K562 (cell line): ENCODE data around the gene LRRC61. TPM values are rescaled to one million over a fixed set of nuclear protein-coding genes. Genes with fewer than 3 reads are reported as not detected.

Source experiments
- ATAC-seq: fragments of 200-7000 bp; cut with Tn5 transposase; 3 replicates; pipeline ENCODE4 v1.9.1; 2020; ENCODE audit warnings: moderate library complexity
- BruUV-seq: library from RNA; stranded (reverse); fragments of 400-500 nt; replicated peaks from 2 replicates; lab custom pipeline; 2021; lab: Mats Ljungman, UMichigan
- CTCF ChIA-PET: fragments of 300-600 bp; formaldehyde crosslinking; extraction: SDS; loops from one replicate; lab custom pipeline; 2021; ENCODE audit warnings: low intra/inter-chr PET ratio; lab: Yijun Ruan, JAX
- POLR2A ChIA-PET: fragments of 300-600, 350-650 bp; sonication (Branson Sonifier 250); formaldehyde crosslinking; extraction: SDS; loops from one replicate; lab custom pipeline; 2021; ENCODE audit warnings: antibody characterized with exemption, inconsistent platforms; lab: Yijun Ruan, JAX
- DNase-seq, 4 experiments: peaks; one replicate each; pipeline versions ENCODE4 v3.0.0 to v3.0.0-alpha.2; 2011 to 2018; ENCODE audit warnings: low spot score in 3 of 4, mixed read lengths in 3 of 4; ENCODE audit errors: extremely low read depth in 1 of 4
- FAIRE-seq: peaks from 2 replicates; lab custom pipeline; 2011; peaks lifted over from hg19 to GRCh38; lab: Jason Lieb, UNC
- H2AFZ ChIP-seq: 2 replicates; pipeline ENCODE4 v1.6.0; 2011; ENCODE audit warnings: low read depth, low read length, control low read depth, inconsistent platforms
- H3K27ac ChIP-seq: fragments of 200-600 bp; 3 replicates; pipeline ENCODE4 v1.8.0; 2011; ENCODE audit warnings: low read depth, mild to moderate bottlenecking, control low read depth, inconsistent platforms, low read length, moderate library complexity, mixed read lengths; ENCODE audit errors: extremely low read depth
- H3K27me3 ChIP-seq, 2 experiments: fragments of 300-600 bp in 1 of 2; 2 replicates in 1 of 2; 3 replicates in 1 of 2; pipeline versions ENCODE4 v1.6.0 to v1.8.0; 2011; ENCODE audit warnings: inconsistent platforms in 2 of 2, low read length in 2 of 2, mild to moderate bottlenecking in 1 of 2, mixed read lengths in 1 of 2, moderate library complexity in 1 of 2; ENCODE audit not compliant: control insufficient read depth in 2 of 2, insufficient read depth in 2 of 2
- H3K36me3 ChIP-seq: fragments of 300-600 bp; 3 replicates; pipeline ENCODE4 v1.8.0; 2011; ENCODE audit warnings: mild to moderate bottlenecking, low read length, inconsistent platforms; ENCODE audit not compliant: control insufficient read depth, insufficient read depth
- H3K4me1 ChIP-seq, 2 experiments: fragments of 200-600 bp in 1 of 2; replicated peaks in 1 of 2; 2 replicates in 1 of 2; 3 replicates in 1 of 2; pipeline versions ENCODE4 v1.5.1 to v1.8.0; 2011; ENCODE audit warnings: inconsistent platforms in 2 of 2, low read length in 2 of 2, mild to moderate bottlenecking in 1 of 2, mixed read lengths in 1 of 2, moderate library complexity in 1 of 2; ENCODE audit not compliant: control insufficient read depth in 2 of 2, insufficient read depth in 2 of 2
- H3K4me2 ChIP-seq: 2 replicates; pipeline ENCODE4 v1.6.1; 2011; ENCODE audit warnings: low read length, control low read depth, inconsistent platforms, mixed read lengths; ENCODE audit not compliant: insufficient read depth
- H3K4me3 ChIP-seq: fragments of 200-600 bp; sonication (generic), shearing (Covaris generic); 2 replicates; pipeline ENCODE4 v1.5.1; 2016; ENCODE audit warnings: control low read depth, inconsistent platforms
- H3K79me2 ChIP-seq: fragments of 200-600 bp; 3 replicates; pipeline ENCODE4 v1.8.0; 2011; ENCODE audit warnings: low read length, inconsistent platforms; ENCODE audit not compliant: control insufficient read depth, insufficient read depth
- H3K9ac ChIP-seq, 2 experiments: 2 replicates each; pipeline versions ENCODE4 v1.6.0 to v1.6.1; 2011; ENCODE audit warnings: low read depth in 2 of 2, low read length in 2 of 2, control low read depth in 1 of 2, inconsistent platforms in 1 of 2, mild to moderate bottlenecking in 1 of 2, mixed read lengths in 1 of 2; ENCODE audit not compliant: insufficient read depth in 1 of 2
- H3K9me1 ChIP-seq: one replicate; pipeline ENCODE4 v1.6.0; 2011; ENCODE audit warnings: inconsistent platforms, mild to moderate bottlenecking, low read length, moderate library complexity; ENCODE audit not compliant: control insufficient read depth, insufficient read depth
- H3K9me3 ChIP-seq: replicated peaks from 2 replicates; pipeline ENCODE4 v1.5.1; 2011; ENCODE audit warnings: low read depth, low read length, inconsistent platforms; ENCODE audit not compliant: control insufficient read depth, insufficient read depth
- H4K20me1 ChIP-seq: replicated peaks from 2 replicates; pipeline ENCODE4 v1.6.1; 2011; ENCODE audit warnings: low read length, inconsistent platforms, mixed read lengths; ENCODE audit not compliant: control insufficient read depth, insufficient read depth
- ADNP ChIP-seq: fragments of 200-800 bp; sonication (Bioruptor generic); IDR thresholded peaks from 2 replicates; pipeline ENCODE4 v1.6.1; 2016; ENCODE audit warnings: missing genetic modification characterization, missing compliant biosample characterization
- C11orf30 ChIP-seq: fragments of 450-650 bp; IDR thresholded peaks from 2 replicates; pipeline ENCODE4 v1.6.1; 2016; ENCODE audit warnings: low read depth, mild to moderate bottlenecking
- CAMTA2 ChIP-seq: fragments of 250-450 bp; sonication (Bioruptor Pico); conservative IDR thresholded peaks from 2 replicates; pipeline ENCODE4 v1.5.1; 2022
- CBFB ChIP-seq: sonication (generic); formaldehyde crosslinking; IDR thresholded peaks from 2 replicates; pipeline ENCODE4 v1.4.0; 2020; ENCODE audit warnings: mild to moderate bottlenecking, missing genetic modification reagents
- CEBPB ChIP-seq: fragments of 450-650 bp; IDR thresholded peaks from 2 replicates; pipeline ENCODE4 v1.6.1; 2016; ENCODE audit warnings: missing genetic modification characterization, missing compliant biosample characterization
- E2F5 ChIP-seq: sonication (generic); formaldehyde crosslinking; IDR thresholded peaks from 2 replicates; pipeline ENCODE4 v1.8.0; 2022; ENCODE audit warnings: mild to moderate bottlenecking, missing genetic modification reagents
- ERF ChIP-seq: fragments of 450-650 bp; formaldehyde crosslinking; IDR thresholded peaks from 2 replicates; pipeline ENCODE4 v1.4.0; 2020; ENCODE audit warnings: mild to moderate bottlenecking, mixed read lengths
- FOXJ3 ChIP-seq: sonication (generic); formaldehyde crosslinking; IDR thresholded peaks from 2 replicates; pipeline ENCODE4 v1.4.0; 2020; ENCODE audit warnings: mild to moderate bottlenecking, missing genetic modification reagents
- LEF1 ChIP-seq: fragments of 450-650 bp; IDR thresholded peaks from 2 replicates; pipeline ENCODE4 v1.6.1; 2016; ENCODE audit warnings: mild to moderate bottlenecking
- NFE2L1 ChIP-seq: fragments of 450-650 bp; IDR thresholded peaks from 2 replicates; pipeline ENCODE4 v1.6.1; 2016; ENCODE audit warnings: missing genetic modification characterization, low read depth, mild to moderate bottlenecking, missing compliant biosample characterization, moderate library complexity, borderline replicate concordance
- NFIX ChIP-seq: fragments of 250-450 bp; sonication (Bioruptor Pico); IDR thresholded peaks from 2 replicates; pipeline ENCODE4 v1.4.0; 2020; ENCODE audit warnings: low read depth, mild to moderate bottlenecking, moderate library complexity
- PHF8 ChIP-seq: fragments of 200-600 bp; sonication (generic); IDR thresholded peaks from 2 replicates; pipeline ENCODE4 v1.6.1; 2012; ENCODE audit warnings: mixed run types, mild to moderate bottlenecking, inconsistent platforms, low read length, moderate library complexity, borderline replicate concordance
- POLR2A ChIP-seq: fragments of 450-650 bp; conservative IDR thresholded peaks from 2 replicates; pipeline ENCODE4 v1.6.1; 2016
- TBP ChIP-seq: optimal IDR thresholded peaks from 2 replicates; pipeline ENCODE3; 2011; ENCODE audit warnings: low read depth, low read length, improper control_type of control experiment
- TCF7L2 ChIP-seq: fragments of 150-350 bp; IDR thresholded peaks from 2 replicates; pipeline ENCODE4 v1.6.1; 2016; ENCODE audit warnings: low read depth, mild to moderate bottlenecking, low read length, moderate library complexity
- ZBTB12 ChIP-seq: fragments of 250-450 bp; sonication (Bioruptor Pico); IDR thresholded peaks from 2 replicates; pipeline ENCODE4 v1.4.0; 2020
- ZNF212 ChIP-seq: fragments of 450-650 bp; formaldehyde crosslinking; IDR thresholded peaks from 2 replicates; pipeline ENCODE4 v1.4.0; 2020; ENCODE audit warnings: mild to moderate bottlenecking
- ZNF232 ChIP-seq: sonication (generic); formaldehyde crosslinking; IDR thresholded peaks from 2 replicates; pipeline ENCODE4 v1.8.0; 2022; ENCODE audit warnings: mild to moderate bottlenecking, missing genetic modification reagents
- ZNF57 ChIP-seq: fragments of 450-650 bp; formaldehyde crosslinking; IDR thresholded peaks from 2 replicates; pipeline ENCODE4 v1.4.0; 2020; ENCODE audit warnings: mild to moderate bottlenecking, moderate library complexity
- ZNF699 ChIP-seq: fragments of 250-450 bp; sonication (Bioruptor Pico); IDR thresholded peaks from 2 replicates; pipeline ENCODE4 v1.8.0; 2021; ENCODE audit warnings: mild to moderate bottlenecking, moderate library complexity; ENCODE audit not compliant: insufficient replicate concordance
- in situ Hi-C: fragments of 300-500 bp; cut with MboI; formaldehyde crosslinking; loops from 4 replicates; pipeline ENCODE4 v1.15.0; 2018; ENCODE audit warnings: inconsistent platforms, mixed read lengths
- intact Hi-C: fragments of 100-400 bp; cut with micrococcal nuclease; formaldehyde crosslinking; loops from 2 replicates; pipeline ENCODE4 v1.14.2; 2022
- polyA plus RNA-seq, 8 experiments: library from polyadenylated mRNA; depleted of rRNA in 4 of 8; stranded (reverse) in 5 of 8; unstranded in 3 of 8; fragments of >200 nt; fragmentation: Nextera tagmentation in 2 of 8; fragmentation: Illumina TruSeq in 1 of 8; extraction: Ambion mirVana in 2 of 8; extraction: Trizol in 1 of 8; gene quantifications; 2 replicates each; pipeline versions ENCODE4 v1.2.1 to v1.2.3, GENCODE V29; 2011 to 2014; ENCODE audit warnings: inconsistent platforms in 1 of 8, missing spikeins in 1 of 8
- total RNA-seq, 7 experiments: library from RNA; depleted of rRNA in 6 of 7; stranded (reverse); fragments of >200 nt in 6 of 7; fragmentation: Illumina TruSeq in 2 of 7; extraction: Trizol in 2 of 7; gene quantifications; 2 replicates each; pipeline versions ENCODE4 v1.2.1 to v1.2.3, GENCODE V29; 2011 to 2021; ENCODE audit warnings: low replicate concordance in 1 of 7

The LRRC61 gene
- total and polyA plus RNA-seq, 9 of the 15 experiments (the other 6 are each of a cell fraction or from before 2014, with no cell fraction given): 1.3 to 55.2 (median 35.2) TPM

DNA sequence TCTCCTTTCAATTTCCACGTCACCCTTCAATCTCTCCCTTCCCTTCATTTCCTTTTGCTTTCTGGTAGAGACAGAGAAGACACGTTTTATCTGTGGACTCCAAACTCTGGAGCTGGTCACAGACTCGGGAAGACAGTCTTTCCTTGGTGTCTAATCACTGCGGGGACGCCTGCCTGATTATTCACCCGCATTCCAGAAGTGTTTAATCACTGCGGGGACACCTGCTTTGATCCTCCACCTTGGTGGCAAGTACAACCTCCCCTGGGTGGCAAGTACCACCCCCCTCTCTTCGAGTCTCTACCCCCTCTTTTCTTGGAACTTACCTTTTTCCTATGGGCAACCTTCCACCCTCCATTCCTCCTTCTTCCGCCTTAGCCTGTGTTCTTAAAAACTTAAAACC, 15.3 kb upstream of the LRRC61 start (continued):
- TF ChIP-seq NFIX (CRISPR knock-in tag) (no peak), ZBTB12 (CRISPR knock-in tag) (no peak), NFE2L1 (tag) (no peak), CAMTA2 (CRISPR knock-in tag) (no peak), ZNF212 (CRISPR knock-in tag) (no peak), ZNF57 (CRISPR knock-in tag) (no peak), C11orf30 (no peak), E2F5 (CRISPR knock-in tag) (no peak)

DNA sequence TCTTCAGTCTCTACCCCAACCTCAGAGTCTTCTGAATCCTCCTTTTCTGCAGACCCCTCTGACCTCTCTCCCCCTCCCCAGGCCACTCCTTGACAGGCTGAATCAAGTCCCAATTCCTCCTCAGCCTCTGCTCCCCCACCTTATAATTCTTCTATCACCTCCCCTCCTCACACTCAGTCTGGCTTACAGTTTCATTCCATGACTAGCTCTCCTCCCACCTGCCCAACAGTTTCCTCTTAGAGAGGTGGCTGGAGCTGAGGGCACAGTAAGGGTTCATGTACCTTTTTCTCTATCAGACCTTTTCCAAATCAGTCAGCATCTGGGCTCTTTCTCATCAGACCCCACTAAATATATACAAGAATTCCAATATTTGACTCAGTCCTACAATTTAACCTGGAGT, 14.6 kb upstream of the LRRC61 start:
- POLR2A ChIA-PET: interaction anchor here (0.7 to 1.8 kb wide), 7 partner anchors 12 to 503 kb away, joined by 3 to 8 read pairs (median 3); partner anchors contain the start of gene ACTR3C
- no peak overlapping the region for H3K4me2 ChIP-seq
- TF ChIP-seq CEBPB (tag): no peak
- no peak for TF ChIP-seq FOXJ3 (CRISPR knock-in tag)
- no peak for TF ChIP-seq ZNF232
- no peak for TF ChIP-seq ADNP
- no peak for TF ChIP-seq CBFB (CRISPR knock-in tag)
- TF ChIP-seq PHF8: no peak
- TF ChIP-seq POLR2A: no peak
- no peak for TF ChIP-seq TCF7L2
- TF ChIP-seq LEF1: no peak
- no peak for TF ChIP-seq TBP
- TF ChIP-seq ERF: no peak
- no peak for TF ChIP-seq ZNF699 (CRISPR knock-in tag)
- TF ChIP-seq, all 486 proteins: peak for 0
- CTCF ChIA-PET: no interaction called here
- Histone ChIP-seq H3K4me3 (no peak overlapping the region), H4K20me1 (no peaks in the 10 kb centered on the region), H3K4me1 (peaks cover 15 to 46% of the 10 kb centered on the region in 2 experiments), H2AFZ (no peak overlapping the region), H3K27me3 (no peaks in the 10 kb centered on the region), H3K9ac (no peak overlapping the region), H3K9me3 (no peaks in the 10 kb centered on the region), H3K79me2 (peaks cover 10% of the 10 kb centered on the region; the same call in 1 of the 3 replicates), H3K27ac (no peak overlapping the region), H3K9me1 (no peaks in the 10 kb centered on the region), H3K36me3 (no peaks in the 10 kb centered on the region)
- BruUV-seq: no TSS peak
- DNase-seq: no peak
- intact Hi-C loops: no loop called here
- in situ Hi-C loops: no loop called here
- FAIRE-seq: no peak
- ATAC-seq: no peak
